ENCODE measurements around the gene SLC4A2. TPM values are rescaled to one million over a fixed set of nuclear protein-coding genes. Genes with fewer than 3 reads are reported as not detected.

SLC4A2 gene
- total and polyA plus RNA-seq, 12 donors, result 31.5 to 258 (median 151) TPM

DNA sequence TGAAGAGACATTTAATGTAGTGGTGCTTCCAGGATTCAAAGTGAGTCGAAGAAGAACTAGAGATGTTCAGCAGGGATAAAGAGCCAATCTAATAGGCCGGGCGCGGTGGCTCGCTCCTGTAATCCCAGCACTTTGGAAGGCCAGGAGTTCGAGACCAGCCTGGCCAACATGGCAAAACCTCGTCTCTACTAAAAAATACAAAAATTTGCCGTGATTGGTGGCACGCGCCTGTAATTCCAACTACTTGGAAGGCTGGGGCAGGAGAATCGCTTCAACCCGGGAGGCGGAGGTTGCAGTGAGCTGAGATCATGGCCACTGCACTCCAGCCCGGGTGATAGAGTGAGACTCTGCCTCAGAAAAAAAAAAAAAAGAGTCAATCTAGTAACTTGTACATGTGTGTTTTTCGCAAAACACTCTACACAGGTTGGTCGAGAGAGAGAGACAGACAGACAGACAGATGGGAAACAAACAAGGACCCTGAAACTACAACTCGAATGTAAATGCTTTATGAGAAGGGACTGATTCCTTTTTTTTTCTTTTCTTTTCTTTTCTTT, 30.4 kb upstream of the SLC4A2 start:
- Histone ChIP-seq H3K9me3 (replicated peaks in 1 of 3) (no peaks in the 10 kb centered on the region), H3K36me3 (replicated peaks in 1 of 2) (no peaks in the 10 kb centered on the region), H3K4me3 (peak overlapping the region in 3 of 4 donors; percentile 57 to 90 (median 69)), H3K27ac (peak overlapping the region in 4 of 5 donors; percentile 22 to 81 (median 64)), H3K4me1 (replicated peaks in 1 of 2) (peaks cover 6 to 16% of the 10 kb centered on the region in 2 donors), H3K27me3 (no peaks in the 10 kb centered on the region)
- intact Hi-C loops (cut with DNase I), result no loop called here
- DNase-seq, result no peak
- TF ChIP-seq, protein P1, sequence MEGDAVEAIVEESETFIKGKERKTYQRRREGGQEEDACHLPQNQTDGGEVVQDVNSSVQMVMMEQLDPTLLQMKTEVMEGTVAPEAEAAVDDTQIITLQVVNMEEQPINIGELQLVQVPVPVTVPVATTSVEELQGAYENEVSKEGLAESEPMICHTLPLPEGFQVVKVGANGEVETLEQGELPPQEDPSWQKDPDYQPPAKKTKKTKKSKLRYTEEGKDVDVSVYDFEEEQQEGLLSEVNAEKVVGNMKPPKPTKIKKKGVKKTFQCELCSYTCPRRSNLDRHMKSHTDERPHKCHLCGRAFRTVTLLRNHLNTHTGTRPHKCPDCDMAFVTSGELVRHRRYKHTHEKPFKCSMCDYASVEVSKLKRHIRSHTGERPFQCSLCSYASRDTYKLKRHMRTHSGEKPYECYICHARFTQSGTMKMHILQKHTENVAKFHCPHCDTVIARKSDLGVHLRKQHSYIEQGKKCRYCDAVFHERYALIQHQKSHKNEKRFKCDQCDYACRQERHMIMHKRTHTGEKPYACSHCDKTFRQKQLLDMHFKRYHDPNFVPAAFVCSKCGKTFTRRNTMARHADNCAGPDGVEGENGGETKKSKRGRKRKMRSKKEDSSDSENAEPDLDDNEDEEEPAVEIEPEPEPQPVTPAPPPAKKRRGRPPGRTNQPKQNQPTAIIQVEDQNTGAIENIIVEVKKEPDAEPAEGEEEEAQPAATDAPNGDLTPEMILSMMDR (IDR thresholded peaks at IDR 0.05), result no peak
- TF ChIP-seq POLR2A (IDR thresholded peaks at IDR 0.05), result no peak
- WGBS, 4 donors, result 48 to 62% (median 58%) methylated on average over 17 of the region's 17 CpGs

DNA sequence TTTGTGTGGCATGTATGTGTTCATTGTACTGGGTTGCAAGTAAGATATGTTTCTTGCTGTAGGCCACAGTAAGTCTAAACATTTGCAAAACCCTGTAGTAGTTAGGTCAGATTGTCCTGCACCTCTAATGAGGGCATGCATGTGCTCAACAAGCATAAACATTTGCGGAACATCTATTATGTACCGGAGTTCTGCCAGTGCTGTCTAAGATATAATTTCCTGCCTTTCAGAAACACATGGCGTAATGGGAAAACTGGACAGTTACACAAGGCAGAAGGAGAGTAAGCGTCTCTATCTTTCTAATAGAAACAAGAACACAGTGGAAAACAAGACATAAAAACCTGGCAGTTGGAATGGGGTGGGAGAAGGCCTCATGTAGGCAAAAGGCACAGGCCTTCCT, 28.4 kb upstream of the SLC4A2 start:
- Histone ChIP-seq H3K9me3 (replicated peaks in 1 of 3) (no peaks in the 10 kb centered on the region), H3K4me1 (replicated peaks in 1 of 2) (peaks cover 6 to 16% of the 10 kb centered on the region in 2 donors), H3K4me3 (no peak overlapping the region), H3K27ac (no peak overlapping the region), H3K36me3 (replicated peaks in 1 of 2) (peaks cover 0 to 19% of the 10 kb centered on the region in 2 donors), H3K27me3 (no peaks in the 10 kb centered on the region)
- DNase-seq, result no peak
- WGBS, 4 donors, result 92 to 99% (median 94%) methylated on average over 4 of the region's 4 CpGs
- TF ChIP-seq POLR2A (IDR thresholded peaks at IDR 0.05), result no peak
- TF ChIP-seq, protein P1 (IDR thresholded peaks at IDR 0.05), result no peak
- intact Hi-C loops (cut with DNase I), result no loop called here

DNA sequence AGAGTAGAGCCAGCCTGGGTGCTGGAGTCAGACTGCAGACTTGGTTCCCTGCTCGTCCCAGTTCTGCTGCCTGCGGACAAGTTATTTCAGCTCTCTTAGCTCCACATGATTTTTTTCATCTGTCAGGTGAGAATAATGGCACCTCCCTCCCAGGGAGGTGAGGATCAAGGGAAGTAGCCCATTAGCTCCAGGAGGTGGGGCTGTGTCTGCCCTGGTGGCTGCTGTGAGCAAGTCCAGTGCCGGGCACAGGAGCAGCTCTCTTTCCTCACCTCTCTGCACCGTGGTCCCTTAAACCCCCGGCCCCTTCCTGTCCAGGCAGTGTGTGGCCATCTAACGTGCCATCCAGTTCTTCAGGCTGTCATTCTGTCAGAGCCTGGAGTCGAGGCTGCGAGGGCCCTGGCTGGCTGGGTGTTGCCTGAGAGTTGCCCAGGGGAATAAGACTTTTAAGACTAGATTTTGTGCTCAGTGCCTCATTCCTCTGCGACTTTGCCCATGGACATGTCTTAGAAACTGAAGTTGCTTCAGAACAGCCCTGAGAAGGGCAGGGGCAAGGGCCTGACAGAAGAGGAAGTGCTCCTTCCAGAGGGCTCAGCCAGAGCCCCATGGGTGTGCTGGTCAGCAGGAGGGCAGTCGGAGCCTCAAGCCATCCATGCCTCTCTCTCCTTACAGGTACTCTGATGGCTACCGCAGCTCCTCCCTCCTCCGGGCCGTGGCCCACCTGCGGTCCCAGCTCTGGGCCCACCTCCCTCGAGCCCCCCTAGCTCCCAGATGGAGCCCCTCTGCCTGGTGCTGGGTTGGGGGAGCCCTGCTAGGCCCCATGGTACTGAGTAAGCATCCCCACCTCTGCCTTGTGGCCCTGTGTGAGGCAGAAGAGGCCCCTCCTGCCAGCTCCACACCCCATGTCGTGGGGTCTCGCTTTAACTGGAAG, 26.2 kb upstream of the SLC4A2 start:
- no peak for DNase-seq
- intact Hi-C loops (cut with DNase I), result no loop called here
- Histone ChIP-seq H3K27ac (no peak overlapping the region), H3K4me1 (replicated peaks in 1 of 2) (peaks cover 6 to 12% of the 10 kb centered on the region in 2 donors), H3K27me3 (no peaks in the 10 kb centered on the region), H3K4me3 (no peak overlapping the region), H3K36me3 (replicated peaks in 1 of 2) (peaks cover 0 to 34% of the 10 kb centered on the region in 2 donors), H3K9me3 (replicated peaks in 1 of 3) (no peaks in the 10 kb centered on the region)
- 87 to 91% (median 90%) methylated on average over 13 to 17 of the region's 17 CpGs for WGBS, 4 donors
- TF ChIP-seq, protein P1 (IDR thresholded peaks at IDR 0.05), result no peak
- no peak for TF ChIP-seq POLR2A (IDR thresholded peaks at IDR 0.05)

DNA sequence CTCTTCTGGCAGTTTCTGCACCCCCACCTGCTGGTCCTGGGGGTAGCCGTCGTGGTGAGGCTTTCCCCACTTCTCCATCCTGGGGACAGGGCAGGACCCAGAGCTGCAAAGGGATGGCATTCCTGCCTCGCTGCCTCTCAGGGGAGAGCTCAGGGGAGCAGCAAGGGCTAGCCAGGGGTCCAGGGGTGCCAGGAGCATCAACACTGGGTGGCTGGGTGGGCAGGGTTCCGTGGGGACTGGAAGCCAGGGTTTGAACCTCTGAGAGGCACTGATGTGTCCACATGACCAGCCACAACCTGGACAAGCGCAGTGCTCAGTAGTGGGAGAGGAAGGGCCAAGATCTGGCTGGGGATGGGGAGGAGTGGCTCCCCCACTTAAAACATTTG, 25.5 kb upstream of the SLC4A2 start:
- 82 to 100% (median 92%) methylated on average over 3 to 5 of the region's 5 CpGs for WGBS, 4 donors
- no peaks in the 10 kb centered on the region for H3K27me3 ChIP-seq
- no peak overlapping the region for H3K27ac ChIP-seq
- no peaks in the 10 kb centered on the region for H3K9me3 ChIP-seq (replicated peaks in 1 of 3)
- intact Hi-C loops (cut with DNase I), result no loop called here
- TF ChIP-seq, protein P1 (IDR thresholded peaks at IDR 0.05), result no peak
- TF ChIP-seq POLR2A (IDR thresholded peaks at IDR 0.05), result no peak
- DNase-seq, result no peak
- H3K4me1 ChIP-seq (replicated peaks in 1 of 2), result peaks cover 9 to 18% of the 10 kb centered on the region in 2 donors
- H3K36me3 ChIP-seq (replicated peaks in 1 of 2), result peaks cover 0 to 34% of the 10 kb centered on the region in 2 donors
- no peak overlapping the region for H3K4me3 ChIP-seq
